Body of pancreas (tissue), 4 donors: ENCODE measurements around the gene DAND5. TPM values are rescaled to one million over a fixed set of nuclear protein-coding genes. Genes with fewer than 3 reads are reported as not detected.

Source experiments
- ATAC-seq: fragments of 150-250 bp; one replicate; pipeline ENCODE4 v1.9.1; 2016
- DNase-seq, 4 donors: peaks; one replicate each; pipeline ENCODE4 v3.0.0-alpha.2; 2019
- H3K27ac ChIP-seq, 4 donors: fragments of 200-600 bp; sonication (generic); 1 replicate in 3 of 4; 2 replicates in 1 of 4; pipeline versions ENCODE4 v1.5.1 to v1.6.1; 2016 to 2019; ENCODE audit warnings: mild to moderate bottlenecking in 1 of 4, mixed read lengths in 1 of 4, moderate library complexity in 1 of 4
- H3K27me3 ChIP-seq, 2 donors: fragments of 200-600 bp; sonication (generic); one replicate each; pipeline ENCODE4 v1.6.0; 2016; ENCODE audit warnings: mild to moderate bottlenecking in 1 of 2
- H3K36me3 ChIP-seq, 2 donors: fragments of 200-600 bp; sonication (generic); replicated peaks in 1 of 2; 2 replicates each; pipeline ENCODE4 v1.5.1; 2016; ENCODE audit warnings: low read depth in 2 of 2; ENCODE audit not compliant: insufficient read depth in 1 of 2
- H3K4me1 ChIP-seq: fragments of 200-600 bp; sonication (generic); one replicate; pipeline ENCODE4 v1.6.0; 2016
- H3K4me3 ChIP-seq, 2 donors: fragments of 200-600 bp; sonication (generic); 1 replicate in 1 of 2; 2 replicates in 1 of 2; pipeline ENCODE4 v1.5.1; 2016 to 2019
- H3K9me3 ChIP-seq, 3 donors: fragments of 200-600 bp; sonication (generic); 1 replicate in 2 of 3; 2 replicates in 1 of 3; pipeline ENCODE4 v1.5.1; 2016
- CTCF ChIP-seq, 7 experiments: fragments of 450-650 bp in 4 of 7; fragments of 200-600 bp in 3 of 7; sonication (generic) in 3 of 7; IDR thresholded peaks; one replicate each; pipeline ENCODE4 v1.5.1; 2016 to 2019; ENCODE audit warnings: antibody characterized with exemption in 7 of 7
- POLR2A ChIP-seq, 3 donors: fragments of 450-650 bp; IDR thresholded peaks; one replicate each; pipeline ENCODE4 v1.6.1; 2016; ENCODE audit warnings: antibody characterized with exemption in 3 of 3, mild to moderate bottlenecking in 2 of 3
- WGBS, 2 donors: methylation state at CpG; one replicate each; pipeline ENCODE4 v1.1.5; 2017; 5-methylcytosine and 5-hydroxymethylcytosine counted together
- intact Hi-C: fragments of 100-400 bp; cut with DNase I; formaldehyde crosslinking; loops from one replicate; pipeline ENCODE4 v1.15.1; 2023
- total RNA-seq, 2 donors: library from RNA; depleted of rRNA; stranded (reverse); fragments of >200 nt; gene quantifications; one replicate each; pipeline ENCODE4 v1.1.0, GENCODE V29; 2016

Gene DAND5
- total RNA-seq, 2 donors from 2014 or later, result not detected

- H3K36me3 ChIP-seq, result peaks cover 14 to 35% of the 10 kb centered on the region in 2 donors
- intact Hi-C loops, result no loop called here
- H3K9me3 ChIP-seq, result no peaks in the 10 kb centered on the region
- 1% methylated on average over 41 to 50 of the region's 62 CpGs for WGBS, 2 donors
- peak within 1 kb of the TSS; percentile 86 to 95 (median 87) for H3K27ac ChIP-seq
- TF ChIP-seq CTCF (IDR thresholded peaks at IDR 0.05) (peak in 3 of 7 experiments; percentile 12 to 34 (median 16)), POLR2A (IDR thresholded peaks at IDR 0.05) (peak; percentile 67 to 90 (median 84))
- ATAC-seq (peak; percentile 95), DNase-seq (peak; percentile 98 to 99 (median 99))
- H3K4me1 ChIP-seq, result peaks cover 62% of the 10 kb centered on the region
- H3K27me3 ChIP-seq, result no peaks in the 10 kb centered on the region
- peak within 1 kb of the TSS; percentile 75 to 91 for H3K4me3 ChIP-seq
Observed at GRCh38 chr19:12945479-12946091, 23.8 kb upstream of the DAND5 start, which contains the start of gene RAD23A. Gene RAD23A, plus strand, starts transcription at chr19:12945862. Its CDS starts 87 bp downstream, at chr19:12945949.

- DNase-seq (peak; percentile 69 to 77 (median 73)), ATAC-seq (peak; percentile 70)
- Histone ChIP-seq H3K36me3 (peaks cover 8 to 37% of the 10 kb centered on the region in 2 donors), H3K4me1 (peaks cover 55% of the 10 kb centered on the region), H3K27ac (peak overlapping the region; percentile 86 to 95 (median 87)), H3K9me3 (no peaks in the 10 kb centered on the region), H3K4me3 (peak overlapping the region; percentile 75 to 91), H3K27me3 (no peaks in the 10 kb centered on the region)
- TF ChIP-seq CTCF (IDR thresholded peaks at IDR 0.05) (no peak), POLR2A (IDR thresholded peaks at IDR 0.05) (no peak)
- intact Hi-C loops, result no loop called here
- 1% methylated on average over 14 to 31 of the region's 40 CpGs for WGBS, 2 donors
Observed at GRCh38 chr19:12946092-12946721, 23.2 kb upstream of the DAND5 start.

GRCh38 chr19:12946731-12947496 is 22.5 kb upstream of the DAND5 start:
- TF ChIP-seq POLR2A (IDR thresholded peaks at IDR 0.05) (no peak), CTCF (IDR thresholded peaks at IDR 0.05) (no peak)
- intact Hi-C loops, result no loop called here
- peak overlapping the region in 3 of 4 donors; percentile 86 to 95 (median 88) for H3K27ac ChIP-seq
- H3K36me3 ChIP-seq, result peaks cover 8 to 33% of the 10 kb centered on the region in 2 donors
- WGBS, 2 donors, result 53 to 61% methylated on average over 14 of the region's 14 CpGs
- peaks cover 48% of the 10 kb centered on the region for H3K4me1 ChIP-seq
- no peaks in the 10 kb centered on the region for H3K9me3 ChIP-seq
- H3K27me3 ChIP-seq, result no peaks in the 10 kb centered on the region
- no peak overlapping the region for H3K4me3 ChIP-seq
- DNase-seq, result no peak
- no peak for ATAC-seq

- H3K27ac ChIP-seq, result no peak overlapping the region
- H3K36me3 ChIP-seq, result peaks cover 8 to 36% of the 10 kb centered on the region in 2 donors
- no peaks in the 10 kb centered on the region for H3K9me3 ChIP-seq
- no peaks in the 10 kb centered on the region for H3K27me3 ChIP-seq
- peaks cover 38% of the 10 kb centered on the region for H3K4me1 ChIP-seq
- intact Hi-C loops, result no loop called here
- no peak for TF ChIP-seq CTCF (IDR thresholded peaks at IDR 0.05)
- no peak for TF ChIP-seq POLR2A (IDR thresholded peaks at IDR 0.05)
- no peak overlapping the region for H3K4me3 ChIP-seq
- 66 to 75% methylated on average over 11 to 26 of the region's 28 CpGs for WGBS, 2 donors
- ATAC-seq, result no peak
- no peak for DNase-seq
Observed at GRCh38 chr19:12947702-12948611, 21.4 kb upstream of the DAND5 start.
